ENCODE measurements around the gene ARL17B. TPM values are rescaled to one million over a fixed set of nuclear protein-coding genes. Genes with fewer than 3 reads are reported as not detected.
"Not testable (repeated sequence)": the region's sequence is repeated elsewhere in the genome, so short reads cannot be mapped to it uniquely, and the experiment has no call there.

ARL17B gene
- 10 to 100 TPM in 5 of 9 donors, 1 to 10 TPM in 4; 7.8 to 17.3 (median 10.8) TPM for total RNA-seq
- 1 to 10 TPM; 5.7 to 8.3 TPM for polyA plus RNA-seq
- long read RNA-seq, donor 1, partial matches to known transcripts: 0 of 3 reads
- long read RNA-seq, donor 1, other reads (novel, unspliced or antisense): 3 of 3 reads
- long read RNA-seq, donor 2, partial matches to known transcripts: 1 of 6 reads
- long read RNA-seq, donor 2, other reads (novel, unspliced or antisense): 1 of 6 reads
- long read RNA-seq, donor 3, transcript ARL17B-202 (4 exons, 743 nt): major isoform, 5 of 15 reads
- long read RNA-seq, donor 3, partial matches to known transcripts: 0 of 15 reads
- long read RNA-seq, donor 3, other reads (novel, unspliced or antisense): 10 of 15 reads

DNA sequence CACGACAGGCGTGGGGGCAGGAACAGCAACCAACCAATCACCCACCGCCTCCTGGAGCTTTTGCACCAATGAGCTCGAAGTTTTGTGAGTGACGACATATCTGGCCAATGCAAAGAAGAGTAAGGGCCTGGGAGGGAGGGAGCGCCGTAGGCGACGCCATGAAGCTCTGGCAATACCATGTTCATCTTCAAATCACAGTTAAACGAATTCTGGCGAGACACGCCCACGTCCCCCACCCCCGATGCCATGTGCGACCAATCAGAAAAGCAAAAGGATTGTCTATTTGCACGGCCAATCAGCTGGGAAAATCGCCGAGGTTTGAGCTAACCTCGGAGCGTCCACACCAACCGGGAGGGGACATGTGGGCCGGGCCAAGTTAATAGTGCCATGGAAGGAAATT lies at the start of gene ARL17B:
TSS of gene ARL17B (minus strand) at position 12 of the 400 bp plus-strand sequence. CDS start 3,369 bp downstream, outside the sequence.
- WGBS, 4 donors: 0 to 1% methylated on average over 6 to 14 of the region's 22 CpGs; no CpG with 5 or more reads in 2 of the 4 donors
- intact Hi-C loops (cut with DNase I): not testable (repeated sequence)
- H3K4me3 ChIP-seq: peak within 1 kb of the TSS in 5 of 12 donors; percentile 16 to 45 (median 25)

DNA sequence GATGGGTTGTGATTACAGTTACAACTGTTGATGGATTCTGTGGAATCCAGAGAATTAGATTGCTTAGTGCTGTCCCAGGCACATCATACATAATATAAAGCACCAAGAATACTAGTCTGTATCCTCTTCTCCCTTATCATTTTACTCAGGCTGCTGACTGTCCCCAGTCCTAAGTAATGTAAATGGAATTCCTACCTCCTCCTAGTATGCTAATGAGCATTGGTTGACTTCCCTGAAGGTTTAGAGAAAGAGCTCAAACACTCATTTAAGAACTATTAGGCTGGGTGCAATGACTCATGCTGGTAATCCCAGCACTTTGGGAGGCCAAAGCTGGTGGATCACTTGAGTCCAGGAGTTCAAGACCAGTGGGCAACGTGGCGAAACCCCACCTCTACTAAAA lies 48.3 kb upstream of the ARL17B start:
- no CpG with 5 or more reads among the region's 2 CpGs for WGBS, 4 donors
- H3K4me1 ChIP-seq; H3K9me3 ChIP-seq; H3K4me3 ChIP-seq; H3K27ac ChIP-seq; H3K36me3 ChIP-seq; DNase-seq; ATAC-seq; intact Hi-C loops (cut with DNase I); H3K27me3 ChIP-seq: not testable (repeated sequence)

More for the DNA sequence above, at the start of gene ARL17B:
- not testable (repeated sequence) for H3K36me3 ChIP-seq, H3K4me1 ChIP-seq, H3K27me3 ChIP-seq, H3K9me3 ChIP-seq, H3K27ac ChIP-seq
- DNase-seq: peak; percentile 91 to 97 (median 93)
- peak; percentile 100 for ATAC-seq

DNA sequence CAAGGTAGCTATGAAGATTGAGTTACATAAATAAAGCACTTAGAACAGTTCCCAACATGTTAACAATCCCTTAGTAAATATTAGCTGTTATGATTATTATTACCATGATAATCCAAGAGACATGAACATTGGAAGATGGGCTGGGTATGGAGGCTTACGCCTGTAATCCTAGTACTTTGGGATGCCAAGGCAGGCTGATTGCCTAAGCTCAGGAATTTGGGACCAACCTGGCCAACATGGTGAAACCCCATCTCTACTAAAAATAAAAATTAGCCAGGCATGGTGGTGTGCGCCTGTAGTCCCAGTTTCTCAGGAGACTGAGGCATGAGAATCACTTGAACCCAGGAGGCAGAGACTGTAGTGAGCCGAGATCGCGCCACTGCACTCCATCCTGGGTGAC lies 45.6 kb upstream of the ARL17B start:
- H3K27ac ChIP-seq; H3K4me3 ChIP-seq; ATAC-seq; H3K4me1 ChIP-seq; H3K9me3 ChIP-seq; H3K27me3 ChIP-seq; intact Hi-C loops (cut with DNase I); H3K36me3 ChIP-seq; DNase-seq: not testable (repeated sequence)
- WGBS, 4 donors: no CpG with 5 or more reads among the region's 5 CpGs

DNA sequence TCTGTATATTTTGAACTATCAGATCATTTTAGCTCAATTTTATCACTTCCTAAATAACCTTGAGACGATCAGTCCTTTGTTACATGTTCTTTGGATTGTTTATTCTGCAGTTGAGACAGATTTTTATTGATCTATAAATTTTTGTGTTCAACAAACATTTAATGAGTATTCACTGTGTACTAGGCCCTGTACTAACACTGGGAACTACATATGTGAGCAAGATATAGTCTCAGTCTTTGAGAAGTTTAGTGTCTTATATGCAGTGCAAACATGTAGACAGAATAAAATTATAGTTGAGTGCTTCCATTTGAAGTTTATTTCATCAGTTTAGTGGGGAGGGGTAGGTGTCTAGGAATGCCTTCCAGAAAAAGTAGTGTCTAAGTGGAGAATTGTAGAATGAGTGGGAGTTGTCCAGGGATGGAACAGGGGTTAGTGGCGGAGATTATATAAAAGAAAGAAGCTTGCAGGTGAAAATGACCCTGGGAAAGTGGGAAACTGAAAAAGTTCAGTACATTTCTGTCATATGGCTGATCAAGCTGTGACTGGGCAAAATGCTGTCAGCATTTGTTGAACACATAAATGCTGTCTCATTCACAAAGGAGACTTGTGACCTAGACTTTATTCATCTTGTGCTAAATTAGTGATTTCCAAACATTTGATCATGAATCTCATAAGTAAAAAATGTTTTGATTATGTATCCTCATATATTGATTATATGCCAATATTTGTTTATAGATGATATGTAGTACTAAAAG lies 39.6 kb upstream of the ARL17B start:
- DNase-seq; H3K36me3 ChIP-seq; H3K27ac ChIP-seq; H3K27me3 ChIP-seq; H3K4me1 ChIP-seq; ATAC-seq; H3K4me3 ChIP-seq; intact Hi-C loops (cut with DNase I); H3K9me3 ChIP-seq: not testable (repeated sequence)
- WGBS, 4 donors: no CpG with 5 or more reads among the region's 2 CpGs

DNA sequence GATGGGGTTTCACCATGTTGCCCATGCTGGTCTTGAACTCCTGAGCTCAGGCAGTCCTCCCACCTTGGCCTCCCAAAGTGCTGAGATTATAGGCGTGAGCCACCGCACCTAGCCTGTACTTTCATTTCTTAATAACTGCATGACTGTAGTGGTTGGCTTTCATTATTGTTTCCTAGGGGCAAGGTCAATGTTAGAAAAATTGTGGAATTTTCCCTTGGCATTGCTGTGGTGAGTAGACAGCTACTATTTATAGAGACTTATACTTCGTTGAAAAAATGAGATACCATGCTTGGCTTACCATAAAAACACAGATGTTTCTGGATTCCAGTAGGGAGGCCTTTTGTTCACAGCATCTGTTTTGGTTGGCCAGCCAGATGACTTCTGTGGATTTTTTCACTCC lies 39.0 kb upstream of the ARL17B start:
- ATAC-seq; H3K27me3 ChIP-seq; H3K4me3 ChIP-seq; H3K27ac ChIP-seq; intact Hi-C loops (cut with DNase I); H3K36me3 ChIP-seq; H3K4me1 ChIP-seq; H3K9me3 ChIP-seq; DNase-seq: not testable (repeated sequence)
- WGBS, 4 donors: 0 to 29% (median 0%) methylated on average over 1 of the region's 3 CpGs; no CpG with 5 or more reads in 1 of the 4 donors

DNA sequence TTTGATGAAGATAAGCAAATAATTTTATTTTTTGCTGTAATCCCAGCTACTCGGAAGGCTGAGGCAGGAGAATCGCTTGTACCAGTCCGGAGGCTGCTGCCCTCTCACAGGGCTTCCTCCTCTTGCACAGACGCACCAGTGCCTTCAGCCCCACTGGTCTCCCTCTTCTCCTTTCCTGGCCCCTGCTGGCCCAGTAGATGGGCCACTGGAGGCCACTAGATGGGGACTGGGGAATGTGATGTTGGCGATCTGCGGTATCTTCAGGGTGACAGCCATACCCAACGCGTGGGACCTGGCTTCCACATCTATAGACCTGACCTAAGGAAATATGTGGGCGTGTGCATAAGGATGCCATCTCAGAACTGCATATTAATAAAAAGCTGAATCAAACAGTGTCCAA lies 38.4 kb upstream of the ARL17B start:
- intact Hi-C loops (cut with DNase I); H3K9me3 ChIP-seq; H3K4me1 ChIP-seq; H3K27me3 ChIP-seq; H3K4me3 ChIP-seq; H3K36me3 ChIP-seq; H3K27ac ChIP-seq: not testable (repeated sequence)
- WGBS, 4 donors: 97 to 99% methylated on average over 4 of the region's 9 CpGs; no CpG with 5 or more reads in 2 of the 4 donors
- peak in 2 of 5 donors; percentile 2 to 24 for DNase-seq
- ATAC-seq: peak in 1 of 4 donors; percentile 12

DNA sequence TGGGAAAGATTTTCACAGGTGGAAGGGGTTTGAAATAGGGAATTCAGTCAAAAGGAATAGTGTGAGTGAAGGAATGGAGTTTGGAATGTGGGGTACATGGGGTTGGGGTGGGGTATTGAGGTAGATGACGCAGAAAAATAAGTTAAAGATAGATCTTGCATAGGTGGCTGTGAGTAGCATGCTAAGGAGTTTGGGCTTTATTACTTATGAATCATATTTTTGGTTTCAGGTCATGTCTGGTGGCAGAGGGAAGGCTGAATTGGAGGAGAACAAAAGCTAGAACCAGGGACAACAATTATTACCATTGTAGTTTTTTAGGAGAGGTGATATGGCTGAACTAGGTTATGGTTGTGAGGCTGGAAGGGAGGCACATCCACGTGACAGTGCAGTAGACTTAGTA lies 34.7 kb upstream of the ARL17B start:
- H3K4me1 ChIP-seq; H3K4me3 ChIP-seq; H3K27ac ChIP-seq; ATAC-seq; H3K36me3 ChIP-seq; H3K27me3 ChIP-seq; intact Hi-C loops (cut with DNase I); DNase-seq; H3K9me3 ChIP-seq: not testable (repeated sequence)
- WGBS, 4 donors: 70 to 91% (median 78%) methylated on average over 1 of the region's 2 CpGs; no CpG with 5 or more reads in 1 of the 4 donors

DNA sequence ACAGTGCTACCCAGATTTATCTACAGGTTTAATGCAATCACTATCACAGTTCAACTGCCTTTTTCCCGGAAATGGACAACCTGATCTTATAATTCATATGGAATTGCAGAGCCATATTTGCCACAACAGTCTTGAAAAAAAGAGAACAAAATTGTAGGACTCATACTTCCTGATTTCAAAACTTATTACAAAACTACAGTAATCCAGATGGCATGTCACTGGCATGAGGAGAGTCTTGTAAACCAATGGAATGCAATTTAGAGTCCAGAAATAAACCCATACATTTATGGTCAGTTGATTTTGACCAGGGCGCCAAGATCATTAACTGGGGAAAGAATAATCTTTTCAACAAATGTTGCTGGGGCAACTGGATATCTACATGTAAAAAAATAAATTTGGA lies 32.1 kb upstream of the ARL17B start:
- H3K36me3 ChIP-seq; H3K9me3 ChIP-seq; ATAC-seq; H3K27me3 ChIP-seq; H3K27ac ChIP-seq; DNase-seq; H3K4me3 ChIP-seq; H3K4me1 ChIP-seq; intact Hi-C loops (cut with DNase I): not testable (repeated sequence)
- WGBS, 4 donors: no CpG with 5 or more reads among the region's 2 CpGs

DNA sequence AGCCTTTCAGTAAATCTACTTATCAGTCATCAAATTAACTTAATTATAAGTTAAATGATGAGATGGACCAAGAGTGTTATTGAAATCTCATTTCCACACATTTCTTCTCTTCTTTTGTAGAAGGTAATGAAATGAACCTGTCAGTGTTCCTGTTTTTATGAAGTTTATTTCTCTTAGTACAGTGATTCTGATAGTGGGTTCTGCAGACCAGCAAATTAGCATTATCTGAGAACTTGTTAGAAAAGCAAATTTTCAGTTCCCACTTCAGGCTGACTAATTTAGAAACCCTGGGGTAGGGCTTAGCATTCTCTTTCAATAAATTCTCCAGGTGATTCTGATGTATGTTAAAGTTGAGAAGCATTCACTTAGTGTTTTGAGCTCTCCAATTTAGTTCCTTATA lies 23.9 kb upstream of the ARL17B start:
- H3K27me3 ChIP-seq; DNase-seq; H3K4me1 ChIP-seq; H3K9me3 ChIP-seq; H3K4me3 ChIP-seq; intact Hi-C loops (cut with DNase I); ATAC-seq; H3K27ac ChIP-seq; H3K36me3 ChIP-seq: not testable (repeated sequence)

DNA sequence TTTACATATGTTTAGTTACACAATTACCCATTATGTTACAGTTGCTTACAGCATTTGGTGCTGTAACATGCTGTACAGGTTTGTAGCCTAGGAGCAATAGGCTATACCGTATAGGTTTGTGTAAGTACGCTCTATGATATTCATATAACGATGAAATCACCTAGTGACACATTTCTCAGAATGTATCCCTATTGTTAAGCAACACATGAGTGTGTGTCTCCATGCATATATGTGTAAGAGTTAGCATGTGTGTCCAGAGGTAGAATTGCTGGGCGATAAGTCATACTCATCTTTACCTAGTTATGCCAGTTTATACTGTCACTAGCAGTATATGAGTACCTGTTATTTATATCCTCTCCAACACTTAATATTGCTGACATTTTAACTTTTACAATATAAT lies 21.6 kb upstream of the ARL17B start:
- H3K4me1 ChIP-seq; DNase-seq; intact Hi-C loops (cut with DNase I); H3K4me3 ChIP-seq; H3K27ac ChIP-seq; ATAC-seq; H3K9me3 ChIP-seq; H3K27me3 ChIP-seq; H3K36me3 ChIP-seq: not testable (repeated sequence)
- 97% methylated on average over 3 of the region's 4 CpGs; no CpG with 5 or more reads in 1 of the 4 donors for WGBS, 4 donors

DNA sequence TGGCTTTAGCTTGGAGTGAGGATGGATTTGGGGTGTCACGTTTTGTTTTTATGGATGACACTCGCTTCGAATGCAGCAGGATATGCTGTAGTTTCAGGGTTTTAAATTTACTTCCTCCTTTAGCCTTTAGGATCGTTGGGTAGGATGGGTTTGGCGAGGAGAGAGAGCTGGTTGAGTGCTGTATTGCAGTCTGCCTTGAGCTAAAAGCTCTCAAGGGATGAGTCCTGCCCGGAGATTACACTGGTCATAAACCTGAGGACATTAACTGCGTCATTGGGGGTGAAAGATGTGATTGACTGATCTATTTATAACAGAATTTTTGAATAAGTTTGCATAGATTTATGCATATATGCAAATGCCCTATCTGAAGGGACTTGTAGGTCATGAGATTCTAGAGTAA lies 11.9 kb upstream of the ARL17B start:
- H3K27me3 ChIP-seq; H3K27ac ChIP-seq; DNase-seq; H3K4me3 ChIP-seq; intact Hi-C loops (cut with DNase I); H3K4me1 ChIP-seq; H3K36me3 ChIP-seq; H3K9me3 ChIP-seq: not testable (repeated sequence)
- WGBS, 4 donors: no CpG with 5 or more reads among the region's 7 CpGs
- peak; percentile 33 to 69 (median 53) for ATAC-seq

Measured in heart left ventricle (tissue), 16 donors.